ENCODE data around the gene RTEL1. TPM values are rescaled to one million over a fixed set of nuclear protein-coding genes. Genes with fewer than 3 reads are reported as not detected.
"Not testable (repeated sequence)": the region's sequence is repeated elsewhere in the genome, so short reads cannot be mapped to it uniquely, and the experiment has no call there.

RTEL1 gene
- total RNA-seq, 1 experiment from 2014 or later: 43.0 TPM

DNA sequence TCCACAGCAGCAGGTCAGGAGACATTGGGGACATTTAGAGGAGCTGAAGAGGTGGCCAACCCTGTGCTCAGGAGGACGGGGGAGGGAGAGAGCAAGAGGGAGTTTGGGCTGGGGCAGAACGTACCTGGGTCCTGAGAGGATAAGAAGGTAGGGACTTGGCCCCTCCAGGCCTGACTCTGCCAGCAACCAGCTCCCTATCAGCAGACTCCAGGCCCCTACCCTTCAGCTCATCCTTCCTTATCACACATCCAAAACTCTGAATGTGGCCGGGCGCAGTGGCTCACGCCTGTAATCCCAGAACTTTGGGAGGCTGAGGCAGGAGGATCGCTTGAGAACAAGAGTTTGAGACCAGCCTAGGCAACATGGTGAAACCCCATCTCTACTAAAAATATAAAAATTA is 9.9 kb upstream of the RTEL1 start:
- BruUV-seq (replicated peaks): no TSS peak
- TF ChIP-seq, protein P1, sequence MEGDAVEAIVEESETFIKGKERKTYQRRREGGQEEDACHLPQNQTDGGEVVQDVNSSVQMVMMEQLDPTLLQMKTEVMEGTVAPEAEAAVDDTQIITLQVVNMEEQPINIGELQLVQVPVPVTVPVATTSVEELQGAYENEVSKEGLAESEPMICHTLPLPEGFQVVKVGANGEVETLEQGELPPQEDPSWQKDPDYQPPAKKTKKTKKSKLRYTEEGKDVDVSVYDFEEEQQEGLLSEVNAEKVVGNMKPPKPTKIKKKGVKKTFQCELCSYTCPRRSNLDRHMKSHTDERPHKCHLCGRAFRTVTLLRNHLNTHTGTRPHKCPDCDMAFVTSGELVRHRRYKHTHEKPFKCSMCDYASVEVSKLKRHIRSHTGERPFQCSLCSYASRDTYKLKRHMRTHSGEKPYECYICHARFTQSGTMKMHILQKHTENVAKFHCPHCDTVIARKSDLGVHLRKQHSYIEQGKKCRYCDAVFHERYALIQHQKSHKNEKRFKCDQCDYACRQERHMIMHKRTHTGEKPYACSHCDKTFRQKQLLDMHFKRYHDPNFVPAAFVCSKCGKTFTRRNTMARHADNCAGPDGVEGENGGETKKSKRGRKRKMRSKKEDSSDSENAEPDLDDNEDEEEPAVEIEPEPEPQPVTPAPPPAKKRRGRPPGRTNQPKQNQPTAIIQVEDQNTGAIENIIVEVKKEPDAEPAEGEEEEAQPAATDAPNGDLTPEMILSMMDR (conservative IDR thresholded peaks at IDR 0.05; ENCODE audit: low read depth, low read length): no peak
- TF ChIP-seq EZH2 (IDR thresholded peaks at IDR 0.05; ENCODE audit: low read length, unreplicated experiment) (no peak), EZH2phosphoT487 (IDR thresholded peaks at IDR 0.05; ENCODE audit: borderline replicate concordance, low read length) (no peak)

DNA sequence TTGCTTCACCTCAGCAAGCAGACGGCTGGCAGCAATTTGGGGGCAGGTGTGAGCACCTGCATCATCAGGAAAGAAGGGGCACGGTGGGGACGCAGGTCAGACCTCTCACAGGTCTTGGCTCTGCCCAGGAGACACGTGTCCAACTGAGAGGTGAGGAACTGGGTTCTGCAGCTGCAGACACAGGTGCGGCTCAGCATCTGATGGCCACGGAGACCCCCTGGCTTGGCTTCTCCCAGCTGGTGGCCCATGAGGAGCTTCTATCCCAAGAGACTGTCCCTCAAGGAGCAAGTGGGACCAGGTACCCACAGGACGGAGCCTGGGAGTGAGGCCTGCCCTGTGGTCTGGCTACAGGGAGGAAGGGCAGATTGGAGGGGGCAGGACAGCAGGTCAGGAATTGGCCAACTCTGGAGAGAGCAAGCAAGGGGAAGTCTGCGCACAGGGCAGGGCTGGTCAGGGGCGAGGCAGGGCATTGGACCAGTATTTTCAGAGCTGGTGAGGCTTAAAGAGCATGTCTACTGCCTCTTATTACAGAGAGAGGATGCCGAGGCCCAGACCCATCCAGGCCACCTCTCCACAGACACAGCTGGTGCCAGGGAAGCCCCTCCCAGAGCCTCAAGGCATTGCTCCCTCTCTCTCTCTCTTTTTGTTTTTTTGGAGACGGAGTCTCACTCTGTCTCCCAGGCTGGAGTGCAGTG is 9.1 kb upstream of the RTEL1 start:
- BruUV-seq (replicated peaks): no TSS peak
- intact Hi-C loops (cut with micrococcal nuclease): no loop called here
- no peak for DNase-seq
- Histone ChIP-seq H3K79me2 (ENCODE audit: low read length) (no peaks in the 10 kb centered on the region), H2AFZ (ENCODE audit: low read length) (no peak overlapping the region), H3K9me3 (ENCODE audit: low read length) (no peaks in the 10 kb centered on the region), H3K9me2 (replicated peaks; ENCODE audit: low read length) (no peaks in the 10 kb centered on the region), H4K20me1 (ENCODE audit: low read length) (no peaks in the 10 kb centered on the region), H3K27me3 (ENCODE audit: low read length) (peaks cover 14% of the 10 kb centered on the region), H3F3A (ENCODE audit: low read length, unreplicated experiment) (no peaks in the 10 kb centered on the region), H3K4me3 (ENCODE audit: low read length) (no peak overlapping the region), H3K36me3 (ENCODE audit: low read depth, low read length) (no peaks in the 10 kb centered on the region), H3K4me1 (ENCODE audit: insufficient read depth, low read length) (peaks cover 11% of the 10 kb centered on the region), H3K27ac (ENCODE audit: low read length) (no peak overlapping the region), H3K4me2 (ENCODE audit: low read length) (no peak overlapping the region), H3K9ac (ENCODE audit: low read length) (no peak overlapping the region)
- CTCF ChIA-PET: no interaction called here
- POLR2A ChIA-PET (ENCODE audit: unreplicated experiment): interaction anchor here (0.7 kb wide), 1 partner anchor 118 kb away, joined by 4 read pairs; no protein-coding TSS in a partner anchor
- ATAC-seq: no peak
- TF ChIP-seq EZH2 (IDR thresholded peaks at IDR 0.05; ENCODE audit: low read length, unreplicated experiment) (no peak), EZH2phosphoT487 (IDR thresholded peaks at IDR 0.05; ENCODE audit: borderline replicate concordance, low read length) (no peak)
- TF ChIP-seq, protein P1 (conservative IDR thresholded peaks at IDR 0.05; ENCODE audit: low read depth, low read length): no peak

More for the DNA sequence above, 9.9 kb upstream of the RTEL1 start:
- Histone ChIP-seq H3K4me1 (ENCODE audit: insufficient read depth, low read length) (peaks cover 11% of the 10 kb centered on the region), H3K4me2 (ENCODE audit: low read length) (no peak overlapping the region), H2AFZ (ENCODE audit: low read length) (no peak overlapping the region), H3K4me3 (ENCODE audit: low read length) (no peak overlapping the region), H3K9me2 (replicated peaks; ENCODE audit: low read length) (no peaks in the 10 kb centered on the region), H3K36me3 (ENCODE audit: low read depth, low read length) (no peaks in the 10 kb centered on the region), H3K79me2 (ENCODE audit: low read length) (no peaks in the 10 kb centered on the region), H3K27me3 (ENCODE audit: low read length) (peaks cover 14% of the 10 kb centered on the region), H3K9me3 (ENCODE audit: low read length) (no peaks in the 10 kb centered on the region), H4K20me1 (ENCODE audit: low read length) (no peaks in the 10 kb centered on the region), H3F3A (ENCODE audit: low read length, unreplicated experiment) (no peaks in the 10 kb centered on the region), H3K9ac (ENCODE audit: low read length) (no peak overlapping the region), H3K27ac (ENCODE audit: low read length) (no peak overlapping the region)
- DNase-seq: no peak
- no peak for ATAC-seq
- POLR2A ChIA-PET (ENCODE audit: unreplicated experiment): no interaction called here
- intact Hi-C loops (cut with micrococcal nuclease): no loop called here
- CTCF ChIA-PET: no interaction called here

DNA sequence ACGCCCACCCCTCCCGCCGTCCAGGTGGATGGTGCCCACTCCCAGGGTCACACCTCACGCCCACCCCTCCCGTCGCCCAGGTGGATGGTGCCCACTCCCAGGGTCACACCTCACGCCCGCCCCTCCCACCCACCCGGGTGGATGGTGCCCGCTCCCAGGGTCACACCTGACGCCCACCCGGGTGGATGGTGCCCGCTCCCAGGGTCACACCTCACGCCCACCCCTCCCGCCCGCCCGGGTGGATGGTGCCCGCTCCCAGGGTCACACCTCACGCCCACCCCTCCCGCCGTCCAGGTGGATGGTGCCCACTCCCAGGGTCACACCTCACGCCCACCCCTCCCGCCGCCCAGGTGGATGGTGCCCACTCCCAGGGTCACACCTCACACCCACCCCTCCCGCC is 7.6 kb upstream of the RTEL1 start:
- H3K27ac ChIP-seq (ENCODE audit: low read length); H2AFZ ChIP-seq (ENCODE audit: low read length); H4K20me1 ChIP-seq (ENCODE audit: low read length); DNase-seq; H3K4me3 ChIP-seq (ENCODE audit: low read length); intact Hi-C loops (cut with micrococcal nuclease); H3K9ac ChIP-seq (ENCODE audit: low read length); BruUV-seq (replicated peaks); POLR2A ChIA-PET (ENCODE audit: unreplicated experiment); H3K36me3 ChIP-seq (ENCODE audit: low read depth, low read length); H3F3A ChIP-seq (ENCODE audit: low read length, unreplicated experiment); H3K9me3 ChIP-seq (ENCODE audit: low read length); ATAC-seq; H3K9me2 ChIP-seq (replicated peaks; ENCODE audit: low read length); H3K4me2 ChIP-seq (ENCODE audit: low read length); H3K79me2 ChIP-seq (ENCODE audit: low read length): not testable (repeated sequence)
- Histone ChIP-seq H3K27me3 (ENCODE audit: low read length) (peaks cover 14% of the 10 kb centered on the region), H3K4me1 (ENCODE audit: insufficient read depth, low read length) (peaks cover 11% of the 10 kb centered on the region)
- CTCF ChIA-PET: interaction anchor here (0.6 kb wide), 1 partner anchor 23 kb away, joined by 10 read pairs; no protein-coding TSS in a partner anchor
